Spleen (tissue), 7 donors: ENCODE measurements around the gene FARP1.
"Not testable (repeated sequence)": the region's sequence is repeated elsewhere in the genome, so short reads cannot be mapped to it uniquely, and the experiment has no call there.

Experiments used
- POLR2A ChIP-seq, 3 donors: fragments of 450-650 bp; IDR thresholded peaks; one replicate each; pipeline ENCODE4 v1.5.1; 2017; ENCODE audit warnings: antibody characterized with exemption in 3 of 3, mild to moderate bottlenecking in 1 of 3
- POLR2AphosphoS5 ChIP-seq, 3 donors: sonication (generic); formaldehyde crosslinking; IDR thresholded peaks; one replicate each; pipeline ENCODE4 v1.5.1; 2017; ENCODE audit warnings: antibody characterized with exemption in 3 of 3
- TF ChIP-seq, protein P1 (sequence below), 11 experiments: fragments of 200-600 bp in 7 of 11; fragments of 450-650 bp in 4 of 11; sonication (generic) in 4 of 11; IDR thresholded peaks in 8 of 11; conservative IDR thresholded peaks in 3 of 11; 1 replicate in 7 of 11; 2 replicates in 4 of 11; pipeline versions ENCODE4 v1.4.0 to v1.8.0; 2016 to 2021; ENCODE audit warnings: antibody characterized with exemption in 11 of 11, inconsistent platforms in 4 of 11, mild to moderate bottlenecking in 1 of 11
- donor health status: DM: no; HTN: no; CAD: no; lungs with moderate emphysema.
- donor health status: DM: no; HTN: no; CAD: no.
- donor health status: DM: no; HTN: no; CAD: no.

DNA sequence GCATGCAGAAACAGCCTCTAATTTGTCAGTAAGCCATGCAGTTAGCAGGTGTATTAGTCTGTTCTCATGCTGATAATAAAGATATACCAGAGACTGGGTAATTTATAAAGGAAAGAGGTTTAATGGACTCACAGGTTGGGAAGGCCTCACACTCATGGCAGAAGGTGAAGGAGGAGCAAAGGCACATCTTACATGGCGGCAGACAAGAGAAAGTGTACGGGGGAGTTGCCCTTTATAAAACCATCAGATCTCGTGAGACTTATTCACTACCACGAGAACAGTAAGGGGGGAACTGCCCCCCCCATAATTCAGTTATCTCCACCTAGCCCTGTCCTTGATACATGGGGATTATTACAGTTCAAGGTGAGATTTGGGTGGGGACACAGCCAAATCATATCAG lies 87.9 kb downstream of the FARP1 start:
- TF ChIP-seq, protein P1, sequence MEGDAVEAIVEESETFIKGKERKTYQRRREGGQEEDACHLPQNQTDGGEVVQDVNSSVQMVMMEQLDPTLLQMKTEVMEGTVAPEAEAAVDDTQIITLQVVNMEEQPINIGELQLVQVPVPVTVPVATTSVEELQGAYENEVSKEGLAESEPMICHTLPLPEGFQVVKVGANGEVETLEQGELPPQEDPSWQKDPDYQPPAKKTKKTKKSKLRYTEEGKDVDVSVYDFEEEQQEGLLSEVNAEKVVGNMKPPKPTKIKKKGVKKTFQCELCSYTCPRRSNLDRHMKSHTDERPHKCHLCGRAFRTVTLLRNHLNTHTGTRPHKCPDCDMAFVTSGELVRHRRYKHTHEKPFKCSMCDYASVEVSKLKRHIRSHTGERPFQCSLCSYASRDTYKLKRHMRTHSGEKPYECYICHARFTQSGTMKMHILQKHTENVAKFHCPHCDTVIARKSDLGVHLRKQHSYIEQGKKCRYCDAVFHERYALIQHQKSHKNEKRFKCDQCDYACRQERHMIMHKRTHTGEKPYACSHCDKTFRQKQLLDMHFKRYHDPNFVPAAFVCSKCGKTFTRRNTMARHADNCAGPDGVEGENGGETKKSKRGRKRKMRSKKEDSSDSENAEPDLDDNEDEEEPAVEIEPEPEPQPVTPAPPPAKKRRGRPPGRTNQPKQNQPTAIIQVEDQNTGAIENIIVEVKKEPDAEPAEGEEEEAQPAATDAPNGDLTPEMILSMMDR (IDR thresholded peaks at IDR 0.05 in 8 of 11, conservative IDR thresholded peaks at IDR 0.05 in 3 of 11), result not testable (repeated sequence)
- not testable (repeated sequence) for TF ChIP-seq POLR2A, POLR2AphosphoS5 (IDR thresholded peaks at IDR 0.05)
